ENCODE data around the gene PGAP3.

The PGAP3 gene

GRCh38 chr17:39633570-39634183 is 54.2 kb downstream of the PGAP3 start:
- DNase-seq = no peak

- no peak for DNase-seq
These were observed 55.5 kb downstream of the PGAP3 start for GRCh38 chr17:39632153-39632941.

- DNase-seq = no peak
These were observed 56.5 kb downstream of the PGAP3 start for GRCh38 chr17:39631403-39631802.

GRCh38 chr17:39629898-39630297 is 58.0 kb downstream of the PGAP3 start:
- no peak for DNase-seq

GRCh38 chr17:39629494-39629880 is 58.4 kb downstream of the PGAP3 start:
- DNase-seq = no peak

GRCh38 chr17:39628655-39629493 is 59.0 kb downstream of the PGAP3 start:
- no peak for DNase-seq

GRCh38 chr17:39627712-39628516 is 59.9 kb downstream of the PGAP3 start:
- no peak for DNase-seq

- no peak for DNase-seq
These were observed 60.7 kb downstream of the PGAP3 start for GRCh38 chr17:39627047-39627711.

GRCh38 chr17:39626171-39627046 is 61.4 kb downstream of the PGAP3 start, which contains the start of gene PPP1R1B:
PPP1R1B (plus strand) TSS chr17:39626952; CDS start chr17:39627393, 441 bp downstream.
- DNase-seq = no peak

GRCh38 chr17:39625198-39625785 is 62.6 kb downstream of the PGAP3 start:
- no peak for DNase-seq

- DNase-seq = no peak
These were observed 63.5 kb downstream of the PGAP3 start for GRCh38 chr17:39624313-39624712.

GRCh38 chr17:39623356-39623950 is 64.4 kb downstream of the PGAP3 start:
- DNase-seq = peak; percentile 75

- no peak for DNase-seq
These were observed 65.4 kb downstream of the PGAP3 start for GRCh38 chr17:39622380-39623006.

- DNase-seq = peak; percentile 80
These were observed 66.1 kb downstream of the PGAP3 start for GRCh38 chr17:39621523-39622379.
